ENCODE results near the gene ACER2.

DNA sequence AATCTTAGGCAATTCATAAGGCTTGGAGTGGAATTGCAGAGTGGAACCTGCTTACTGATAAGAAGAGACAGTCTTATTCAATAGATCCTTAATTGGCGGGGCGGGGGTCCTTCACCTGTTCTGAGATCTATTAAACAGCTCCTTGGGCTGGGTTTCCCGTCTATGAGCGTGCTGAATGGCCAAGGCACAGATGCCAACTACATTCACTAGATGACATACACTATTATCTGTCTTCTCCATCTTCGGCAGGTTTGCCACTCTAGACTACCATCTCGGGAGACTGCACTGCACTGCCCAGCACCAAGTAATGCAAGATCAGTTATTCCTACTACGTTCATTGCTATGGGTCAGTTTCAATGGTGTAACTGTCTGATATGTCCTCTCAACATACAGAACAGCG, 81.5 kb downstream of the ACER2 start:
- TF ChIP-seq POLR2AphosphoS2 (IDR thresholded peaks at IDR 0.05; ENCODE audit: low read depth, low read length) (no peak), CEBPB (IDR thresholded peaks at IDR 0.05; ENCODE audit: borderline replicate concordance in 1 of 2, low read depth in 2 of 2, low read length in 2 of 2) (no peak), RAD21 (IDR thresholded peaks at IDR 0.05; ENCODE audit: insufficient read depth, low read depth, low read length) (no peak), BHLHE40 (IDR thresholded peaks at IDR 0.05; ENCODE audit: borderline replicate concordance in 1 of 2, low read depth in 2 of 2, low read length in 1 of 2) (no peak), ZNF384 (IDR thresholded peaks at IDR 0.05; ENCODE audit: borderline replicate concordance, low read depth, low read length) (no peak)
- TF ChIP-seq, protein P1, sequence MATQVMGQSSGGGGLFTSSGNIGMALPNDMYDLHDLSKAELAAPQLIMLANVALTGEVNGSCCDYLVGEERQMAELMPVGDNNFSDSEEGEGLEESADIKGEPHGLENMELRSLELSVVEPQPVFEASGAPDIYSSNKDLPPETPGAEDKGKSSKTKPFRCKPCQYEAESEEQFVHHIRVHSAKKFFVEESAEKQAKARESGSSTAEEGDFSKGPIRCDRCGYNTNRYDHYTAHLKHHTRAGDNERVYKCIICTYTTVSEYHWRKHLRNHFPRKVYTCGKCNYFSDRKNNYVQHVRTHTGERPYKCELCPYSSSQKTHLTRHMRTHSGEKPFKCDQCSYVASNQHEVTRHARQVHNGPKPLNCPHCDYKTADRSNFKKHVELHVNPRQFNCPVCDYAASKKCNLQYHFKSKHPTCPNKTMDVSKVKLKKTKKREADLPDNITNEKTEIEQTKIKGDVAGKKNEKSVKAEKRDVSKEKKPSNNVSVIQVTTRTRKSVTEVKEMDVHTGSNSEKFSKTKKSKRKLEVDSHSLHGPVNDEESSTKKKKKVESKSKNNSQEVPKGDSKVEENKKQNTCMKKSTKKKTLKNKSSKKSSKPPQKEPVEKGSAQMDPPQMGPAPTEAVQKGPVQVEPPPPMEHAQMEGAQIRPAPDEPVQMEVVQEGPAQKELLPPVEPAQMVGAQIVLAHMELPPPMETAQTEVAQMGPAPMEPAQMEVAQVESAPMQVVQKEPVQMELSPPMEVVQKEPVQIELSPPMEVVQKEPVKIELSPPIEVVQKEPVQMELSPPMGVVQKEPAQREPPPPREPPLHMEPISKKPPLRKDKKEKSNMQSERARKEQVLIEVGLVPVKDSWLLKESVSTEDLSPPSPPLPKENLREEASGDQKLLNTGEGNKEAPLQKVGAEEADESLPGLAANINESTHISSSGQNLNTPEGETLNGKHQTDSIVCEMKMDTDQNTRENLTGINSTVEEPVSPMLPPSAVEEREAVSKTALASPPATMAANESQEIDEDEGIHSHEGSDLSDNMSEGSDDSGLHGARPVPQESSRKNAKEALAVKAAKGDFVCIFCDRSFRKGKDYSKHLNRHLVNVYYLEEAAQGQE (IDR thresholded peaks at IDR 0.05; ENCODE audit: low read depth, low read length): no peak

Data from GM12878 (cell line).